Measurements from ENCODE around the gene FHOD3. TPM values are rescaled to one million over a fixed set of nuclear protein-coding genes. Genes with fewer than 3 reads are reported as not detected.

The FHOD3 gene
- total and polyA plus RNA-seq, 2 of the 4 experiments (the other 2 are of a cell fraction), result 14.6 to 16.0 TPM

DNA sequence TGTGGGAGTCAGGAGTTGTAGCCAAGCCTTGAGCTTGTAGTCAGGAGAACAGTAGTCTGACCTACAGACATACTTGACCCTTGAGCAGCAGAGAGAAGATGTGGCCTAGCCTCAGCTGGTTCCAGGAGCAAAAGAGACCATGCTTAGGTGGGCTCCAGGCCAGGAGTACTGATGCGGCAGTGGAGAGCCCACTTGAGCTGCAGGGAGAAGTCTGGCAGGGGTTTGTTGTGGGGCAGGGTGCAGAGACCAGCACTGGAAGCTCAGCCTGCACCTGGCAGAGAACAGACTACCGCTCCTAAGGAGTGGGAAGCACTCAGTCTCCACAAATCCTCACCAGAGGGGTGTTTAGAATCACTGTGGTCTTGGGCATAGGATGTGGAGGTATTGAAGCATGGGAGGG, 333.4 kb downstream of the FHOD3 start:
- intact Hi-C loops (cut with micrococcal nuclease), result no loop called here
- dilution Hi-C loops (cut with HindIII; ENCODE audit: low sequenced_read_pairs, unreplicated experiment), result no loop called here
- Histone ChIP-seq H2AK5ac (ENCODE audit: low read depth, low read length) (no peak overlapping the region), H4K5ac (ENCODE audit: low read depth, low read length) (no peak overlapping the region), H2BK5ac (ENCODE audit: low read depth, low read length, poor library complexity, severe bottlenecking) (no peak overlapping the region), H3K23ac (ENCODE audit: low read depth, low read length) (no peak overlapping the region), H3K14ac (replicated peaks; ENCODE audit: low read depth, low read length) (no peak overlapping the region), H3K9ac (ENCODE audit: low read depth, low read length) (no peak overlapping the region), H4K91ac (ENCODE audit: insufficient read depth, low read depth, low read length) (no peak overlapping the region), H3K36me3 (ENCODE audit: control insufficient read depth, insufficient read depth, low read length) (no peaks in the 10 kb centered on the region), H3K4me3 (ENCODE audit: insufficient read depth, low read depth, low read length) (no peak overlapping the region), H3K9me1 (ENCODE audit: insufficient read depth, low read length) (peaks cover 21% of the 10 kb centered on the region), H4K8ac (ENCODE audit: low read depth in 2 of 2, low read length in 2 of 2) (no peak overlapping the region), H3K4me2 (ENCODE audit: low read depth, low read length) (no peak overlapping the region), H2BK20ac (ENCODE audit: low read depth, low read length) (no peak overlapping the region), H2AFZ (replicated peaks; ENCODE audit: low read length, poor library complexity) (no peak overlapping the region), H2BK15ac (ENCODE audit: low read depth, low read length) (no peak overlapping the region), H3K9me3 (ENCODE audit: control insufficient read depth, insufficient read depth, low read length) (no peaks in the 10 kb centered on the region), H3K27ac (ENCODE audit: insufficient read depth, low read length) (no peak overlapping the region), H3K56ac (ENCODE audit: extremely low read depth, insufficient read depth, low read length) (no peak overlapping the region), H2BK120ac (ENCODE audit: low read depth, low read length) (no peak overlapping the region), H2AK9ac (replicated peaks; ENCODE audit: low read depth, low read length, poor library complexity) (no peak overlapping the region), H4K20me1 (ENCODE audit: insufficient read depth, low read length) (no peaks in the 10 kb centered on the region), H3K27me3 (ENCODE audit: control insufficient read depth, insufficient read depth, low read length) (no peaks in the 10 kb centered on the region), H3K4ac (ENCODE audit: low read depth, low read length) (no peak overlapping the region), H3K79me1 (ENCODE audit: low read depth in 1 of 2, low read length in 2 of 2) (no peaks in the 10 kb centered on the region; a peak in 2 of 4 replicates), H3K18ac (ENCODE audit: low read depth, low read length) (no peak overlapping the region), H3K4me1 (ENCODE audit: control insufficient read depth, insufficient read depth, low read length) (peaks cover 11% of the 10 kb centered on the region)
- CTCF ChIA-PET, result no interaction called here
- in situ Hi-C loops (cut with MboI; ENCODE audit: low sequenced_read_pairs), result no loop called here
- no peak for DNase-seq
- no peak for ATAC-seq (ENCODE audit: low read depth)
- TF ChIP-seq, protein P1, sequence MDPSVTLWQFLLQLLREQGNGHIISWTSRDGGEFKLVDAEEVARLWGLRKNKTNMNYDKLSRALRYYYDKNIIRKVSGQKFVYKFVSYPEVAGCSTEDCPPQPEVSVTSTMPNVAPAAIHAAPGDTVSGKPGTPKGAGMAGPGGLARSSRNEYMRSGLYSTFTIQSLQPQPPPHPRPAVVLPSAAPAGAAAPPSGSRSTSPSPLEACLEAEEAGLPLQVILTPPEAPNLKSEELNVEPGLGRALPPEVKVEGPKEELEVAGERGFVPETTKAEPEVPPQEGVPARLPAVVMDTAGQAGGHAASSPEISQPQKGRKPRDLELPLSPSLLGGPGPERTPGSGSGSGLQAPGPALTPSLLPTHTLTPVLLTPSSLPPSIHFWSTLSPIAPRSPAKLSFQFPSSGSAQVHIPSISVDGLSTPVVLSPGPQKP (IDR thresholded peaks at IDR 0.05; ENCODE audit: borderline replicate concordance, low read depth, low read length), result no peak
- TF ChIP-seq POLR2A (IDR thresholded peaks at IDR 0.05; ENCODE audit: low read depth, low read length), result no peak
- TF ChIP-seq, protein P2, sequence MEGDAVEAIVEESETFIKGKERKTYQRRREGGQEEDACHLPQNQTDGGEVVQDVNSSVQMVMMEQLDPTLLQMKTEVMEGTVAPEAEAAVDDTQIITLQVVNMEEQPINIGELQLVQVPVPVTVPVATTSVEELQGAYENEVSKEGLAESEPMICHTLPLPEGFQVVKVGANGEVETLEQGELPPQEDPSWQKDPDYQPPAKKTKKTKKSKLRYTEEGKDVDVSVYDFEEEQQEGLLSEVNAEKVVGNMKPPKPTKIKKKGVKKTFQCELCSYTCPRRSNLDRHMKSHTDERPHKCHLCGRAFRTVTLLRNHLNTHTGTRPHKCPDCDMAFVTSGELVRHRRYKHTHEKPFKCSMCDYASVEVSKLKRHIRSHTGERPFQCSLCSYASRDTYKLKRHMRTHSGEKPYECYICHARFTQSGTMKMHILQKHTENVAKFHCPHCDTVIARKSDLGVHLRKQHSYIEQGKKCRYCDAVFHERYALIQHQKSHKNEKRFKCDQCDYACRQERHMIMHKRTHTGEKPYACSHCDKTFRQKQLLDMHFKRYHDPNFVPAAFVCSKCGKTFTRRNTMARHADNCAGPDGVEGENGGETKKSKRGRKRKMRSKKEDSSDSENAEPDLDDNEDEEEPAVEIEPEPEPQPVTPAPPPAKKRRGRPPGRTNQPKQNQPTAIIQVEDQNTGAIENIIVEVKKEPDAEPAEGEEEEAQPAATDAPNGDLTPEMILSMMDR (conservative IDR thresholded peaks at IDR 0.05; ENCODE audit: low read depth, low read length), result no peak
- no peak for TF ChIP-seq MAFK (IDR thresholded peaks at IDR 0.05; ENCODE audit: low read depth, low read length)
- TF ChIP-seq SMC3 (IDR thresholded peaks at IDR 0.05; ENCODE audit: low read depth, low read length), result no peak
- no peak for TF ChIP-seq RFX5 (IDR thresholded peaks at IDR 0.05; ENCODE audit: low read depth, low read length)
- TF ChIP-seq, protein P3, sequence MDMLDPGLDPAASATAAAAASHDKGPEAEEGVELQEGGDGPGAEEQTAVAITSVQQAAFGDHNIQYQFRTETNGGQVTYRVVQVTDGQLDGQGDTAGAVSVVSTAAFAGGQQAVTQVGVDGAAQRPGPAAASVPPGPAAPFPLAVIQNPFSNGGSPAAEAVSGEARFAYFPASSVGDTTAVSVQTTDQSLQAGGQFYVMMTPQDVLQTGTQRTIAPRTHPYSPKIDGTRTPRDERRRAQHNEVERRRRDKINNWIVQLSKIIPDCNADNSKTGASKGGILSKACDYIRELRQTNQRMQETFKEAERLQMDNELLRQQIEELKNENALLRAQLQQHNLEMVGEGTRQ (IDR thresholded peaks at IDR 0.05; ENCODE audit: low read depth, low read length), result no peak
- no peak for TF ChIP-seq MAZ (IDR thresholded peaks at IDR 0.05; ENCODE audit: borderline replicate concordance, low read depth, low read length)
- POLR2A ChIA-PET (ENCODE audit: unreplicated experiment), result no interaction called here
- WGBS, 2 experiments (ENCODE audit: extremely low coverage in 2 of 2, insufficient read length in 1 of 2), result no CpG with 5 or more reads among the region's 2 CpGs
- no TSS peak for BruUV-seq (replicated peaks)

All from IMR-90 (cell line).